ENCODE data around the gene KLHL30.

DNA sequence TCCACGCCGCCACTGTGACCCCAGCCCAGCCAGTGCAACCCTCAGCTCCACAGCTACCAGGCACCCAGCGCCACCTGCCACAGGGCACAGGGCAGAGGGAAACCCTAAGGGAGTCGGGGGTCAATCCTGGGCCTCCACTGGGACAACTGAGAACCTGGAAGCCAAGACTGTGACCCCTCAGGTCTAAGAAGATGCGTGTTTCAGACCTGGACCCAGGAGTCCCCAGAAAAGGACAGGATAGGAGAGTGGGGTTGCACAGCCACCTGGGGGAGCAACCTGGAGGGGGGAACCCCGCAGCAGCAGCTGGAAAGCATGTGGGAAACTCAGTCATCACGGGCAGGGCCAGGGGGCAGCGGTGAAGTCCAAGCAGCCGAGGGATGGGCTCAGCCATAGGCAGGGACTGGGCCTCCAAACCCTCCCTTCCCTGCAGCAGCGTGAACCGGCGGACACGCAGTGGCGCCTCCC, 34.2 kb upstream of the KLHL30 start:
- TF ChIP-seq, protein P1, sequence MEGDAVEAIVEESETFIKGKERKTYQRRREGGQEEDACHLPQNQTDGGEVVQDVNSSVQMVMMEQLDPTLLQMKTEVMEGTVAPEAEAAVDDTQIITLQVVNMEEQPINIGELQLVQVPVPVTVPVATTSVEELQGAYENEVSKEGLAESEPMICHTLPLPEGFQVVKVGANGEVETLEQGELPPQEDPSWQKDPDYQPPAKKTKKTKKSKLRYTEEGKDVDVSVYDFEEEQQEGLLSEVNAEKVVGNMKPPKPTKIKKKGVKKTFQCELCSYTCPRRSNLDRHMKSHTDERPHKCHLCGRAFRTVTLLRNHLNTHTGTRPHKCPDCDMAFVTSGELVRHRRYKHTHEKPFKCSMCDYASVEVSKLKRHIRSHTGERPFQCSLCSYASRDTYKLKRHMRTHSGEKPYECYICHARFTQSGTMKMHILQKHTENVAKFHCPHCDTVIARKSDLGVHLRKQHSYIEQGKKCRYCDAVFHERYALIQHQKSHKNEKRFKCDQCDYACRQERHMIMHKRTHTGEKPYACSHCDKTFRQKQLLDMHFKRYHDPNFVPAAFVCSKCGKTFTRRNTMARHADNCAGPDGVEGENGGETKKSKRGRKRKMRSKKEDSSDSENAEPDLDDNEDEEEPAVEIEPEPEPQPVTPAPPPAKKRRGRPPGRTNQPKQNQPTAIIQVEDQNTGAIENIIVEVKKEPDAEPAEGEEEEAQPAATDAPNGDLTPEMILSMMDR (IDR thresholded peaks at IDR 0.05; ENCODE audit: low read length), result no peak
- TF ChIP-seq EZH2 (optimal IDR thresholded peaks at IDR 0.05; ENCODE audit: low read depth, low read length) (no peak), EZH2phosphoT487 (IDR thresholded peaks at IDR 0.05; ENCODE audit: low read length) (no peak)
